Psoas muscle (tissue), 8 donors: ENCODE results near the gene TPCN1. TPM values are rescaled to one million over a fixed set of nuclear protein-coding genes. Genes with fewer than 3 reads are reported as not detected.

Experiments used
- ATAC-seq, 4 donors: fragments of 200-7000 bp; cut with Tn5 transposase; one replicate each; pipeline ENCODE4 v1.9.1; 2020; ENCODE audit warnings: moderate library complexity in 3 of 4, mild to moderate bottlenecking in 2 of 4
- DNase-seq, 2 donors: peaks; one replicate each; pipeline ENCODE4 v3.0.0-alpha.2; 2020
- H3K27ac ChIP-seq: fragments of 200-600 bp; one replicate; pipeline ENCODE4 v1.8.0; 2022
- H3K27me3 ChIP-seq, 3 donors: fragments of 200-600 bp in 1 of 3; one replicate each; pipeline versions ENCODE4 v1.6.1 to v1.8.0; 2013 to 2022; ENCODE audit warnings: low read length in 2 of 3, mild to moderate bottlenecking in 2 of 3, moderate library complexity in 1 of 3; ENCODE audit not compliant: insufficient read depth in 3 of 3
- H3K36me3 ChIP-seq, 2 donors: fragments of 200-600 bp in 1 of 2; one replicate each; pipeline versions ENCODE4 v1.6.1 to v1.8.0; 2013 to 2022; ENCODE audit warnings: low read depth in 1 of 2, mild to moderate bottlenecking in 1 of 2, moderate library complexity in 1 of 2; ENCODE audit not compliant: insufficient read depth in 1 of 2
- H3K4me1 ChIP-seq: fragments of 200-600 bp; one replicate; pipeline ENCODE4 v1.8.0; 2022
- H3K4me3 ChIP-seq: fragments of 200-600 bp; one replicate; pipeline ENCODE4 v1.8.0; 2022; ENCODE audit warnings: mild to moderate bottlenecking
- H3K9me3 ChIP-seq: fragments of 200-600 bp; one replicate; pipeline ENCODE4 v1.8.0; 2022
- CTCF ChIP-seq: fragments of 200-600 bp; IDR thresholded peaks from one replicate; pipeline ENCODE4 v1.8.0; 2022; ENCODE audit warnings: antibody characterized with exemption
- WGBS, 3 donors: extraction: QIAGEN DNeasy Blood & Tissue Kit; methylation state at CpG; one replicate each; pipeline versions ENCODE4 v1.1.6 to v1.1.7; 2013; 5-methylcytosine and 5-hydroxymethylcytosine counted together
- intact Hi-C, 2 donors: fragments of 100-400 bp; cut with DNase I; formaldehyde crosslinking; loops; one replicate each; pipeline versions ENCODE4 v1.11.0 to v1.14.2; 2022
- polyA plus RNA-seq, 3 donors: library from polyadenylated mRNA; stranded (reverse); fragments of 200-250 nt; gene quantifications; one replicate each; pipeline ENCODE4 v1.2.3, GENCODE V29; 2013
- total RNA-seq, 4 donors: library from RNA; stranded (reverse); fragmentation: NEBNext Ultra II Directional in 2 of 4; extraction: Animal tissue kit (Norgen Biotek cat#: 25700) in 2 of 4; gene quantifications; one replicate each; pipeline versions ENCODE4 v1.2.1 to v1.2.4, GENCODE V29; 2021 to 2023
- donor health status: healthy with polysubstance abuse.
- donor health status: DM: no; HTN: no; CAD: no; lungs with moderate emphysema.
- donor health status: Bipolar disorder and iron deficiency.
- donor health status: healthy.
- donor health status: DM: yes; HTN: yes; CAD: no.
- donor health status: DM: no; HTN: no; CAD: no.
- donor health status: DM: no; HTN: no; CAD: no.
- donor health status: DM: yes; HTN: yes; CAD: no.

Gene TPCN1
- total and polyA plus RNA-seq, 7 donors: 7.6 to 36.2 (median 25.2) TPM

DNA sequence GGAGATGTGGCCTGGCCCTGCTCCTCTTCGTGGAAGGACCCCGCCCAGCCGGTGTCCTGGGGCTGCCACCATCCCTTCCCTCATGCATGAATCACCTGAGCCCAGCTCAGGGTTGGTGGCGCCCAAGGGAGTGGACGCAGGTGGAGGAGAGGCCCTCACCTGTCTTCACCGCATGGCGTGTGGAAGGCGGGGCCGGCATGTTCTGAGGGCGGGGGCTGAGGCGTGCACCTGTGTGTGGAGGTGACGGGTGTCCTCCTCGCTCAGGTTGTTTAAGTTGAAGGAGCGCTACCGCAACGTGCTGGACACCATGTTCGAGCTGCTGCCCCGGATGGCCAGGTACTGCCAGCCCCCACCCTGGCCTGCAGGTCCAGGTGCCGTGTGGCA, 66.6 kb downstream of the TPCN1 start:
- H3K27ac ChIP-seq: no peak overlapping the region
- no peaks in the 10 kb centered on the region for H3K4me1 ChIP-seq
- no peaks in the 10 kb centered on the region for H3K9me3 ChIP-seq
- H3K36me3 ChIP-seq: peaks cover 3 to 99% of the 10 kb centered on the region in 2 donors
- no peak overlapping the region for H3K4me3 ChIP-seq
- H3K27me3 ChIP-seq: no peaks in the 10 kb centered on the region
- DNase-seq: peak in 1 of 2 donors; percentile 51
- ATAC-seq: no peak
- intact Hi-C loops: no loop called here
- WGBS, 3 donors: 94 to 96% (median 95%) methylated on average over 19 of the region's 19 CpGs
- TF ChIP-seq CTCF: no peak

GRCh38 chr12:113289361-113289760, 68.1 kb downstream of the TPCN1 start:
- H3K27ac ChIP-seq: no peak overlapping the region
- peaks cover 3 to 100% of the 10 kb centered on the region in 2 donors for H3K36me3 ChIP-seq
- DNase-seq: peak in 1 of 2 donors; percentile 11
- 80 to 85% (median 82%) methylated on average over 2 of the region's 2 CpGs for WGBS, 3 donors
- intact Hi-C loops: no loop called here
- no peaks in the 10 kb centered on the region for H3K27me3 ChIP-seq
- H3K4me3 ChIP-seq: no peak overlapping the region
- no peak for TF ChIP-seq CTCF
- no peak for ATAC-seq
- no peaks in the 10 kb centered on the region for H3K4me1 ChIP-seq
- no peaks in the 10 kb centered on the region for H3K9me3 ChIP-seq

- Histone ChIP-seq H3K27ac (no peak overlapping the region), H3K4me3 (no peak overlapping the region), H3K36me3 (peaks cover 3 to 100% of the 10 kb centered on the region in 2 donors), H3K27me3 (no peaks in the 10 kb centered on the region), H3K4me1 (no peaks in the 10 kb centered on the region), H3K9me3 (no peaks in the 10 kb centered on the region)
- no peak for ATAC-seq
- peak in 1 of 2 donors; percentile 29 for DNase-seq
- 93 to 99% (median 96%) methylated on average over 5 of the region's 5 CpGs for WGBS, 3 donors
- intact Hi-C loops: no loop called here
- no peak for TF ChIP-seq CTCF
Measured at GRCh38 chr12:113290506-113290905, 69.2 kb downstream of the TPCN1 start.

GRCh38 chr12:113291586-113291985, 70.3 kb downstream of the TPCN1 start:
- intact Hi-C loops: no loop called here
- no peak overlapping the region for H3K4me3 ChIP-seq
- DNase-seq: peak in 1 of 2 donors; percentile 37
- H3K36me3 ChIP-seq: peaks cover 3 to 100% of the 10 kb centered on the region in 2 donors
- 83 to 86% (median 85%) methylated on average over 17 of the region's 17 CpGs for WGBS, 3 donors
- ATAC-seq: no peak
- no peak for TF ChIP-seq CTCF
- no peak overlapping the region for H3K27ac ChIP-seq
- no peaks in the 10 kb centered on the region for H3K9me3 ChIP-seq
- no peaks in the 10 kb centered on the region for H3K27me3 ChIP-seq
- H3K4me1 ChIP-seq: no peaks in the 10 kb centered on the region

DNA sequence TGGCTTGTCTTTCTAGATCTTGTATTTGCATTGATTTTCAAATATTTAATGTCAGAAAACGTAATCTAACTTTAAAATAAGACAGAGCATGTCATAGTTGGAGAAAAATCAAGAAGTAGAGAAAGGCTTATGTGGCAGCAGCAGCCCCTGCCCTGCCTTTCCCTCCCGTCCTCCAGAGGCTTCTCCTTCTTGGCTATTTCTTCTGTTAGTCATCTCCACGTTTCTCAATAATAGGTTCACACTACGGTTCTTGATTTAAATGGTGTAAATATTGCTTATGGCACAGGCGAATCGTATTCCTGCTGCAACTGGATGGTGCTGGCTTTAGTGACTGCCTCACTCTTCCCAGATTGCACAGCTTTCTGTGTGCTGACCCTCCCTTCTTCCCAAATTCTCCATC, 70.8 kb downstream of the TPCN1 start:
- no peaks in the 10 kb centered on the region for H3K4me1 ChIP-seq
- no peaks in the 10 kb centered on the region for H3K9me3 ChIP-seq
- DNase-seq (peak in 1 of 2 donors; percentile 28), ATAC-seq (no peak)
- intact Hi-C loops: no loop called here
- H3K4me3 ChIP-seq: no peak overlapping the region
- no peak for TF ChIP-seq CTCF
- H3K27me3 ChIP-seq: no peaks in the 10 kb centered on the region
- WGBS, 3 donors: 75 to 76% (median 75%) methylated on average over 6 of the region's 6 CpGs
- H3K36me3 ChIP-seq: peaks cover under 1 to 100% of the 10 kb centered on the region in 2 donors
- no peak overlapping the region for H3K27ac ChIP-seq
